ENCODE data around the gene EP400.

GRCh38 chr12:131914179-131914702, 35.5 kb upstream of the EP400 start:
- TF ChIP-seq CTCF (IDR thresholded peaks at IDR 0.05; ENCODE audit: low read depth, low read length, poor library complexity, severe bottlenecking) (no peak), EZH2phosphoT487 (IDR thresholded peaks at IDR 0.05; ENCODE audit: borderline replicate concordance, low read length) (no peak)
